ENCODE data around the gene NEFH. TPM values are rescaled to one million over a fixed set of nuclear protein-coding genes. Genes with fewer than 3 reads are reported as not detected.

Gene NEFH
- total RNA-seq, 4 donors from 2014 or later, result 0.32 to 0.55 (median 0.37) TPM; not detected in 1

- Histone ChIP-seq H3K4me1 (peaks cover 0 to 22% (median 17%) of the 10 kb centered on the region in 4 donors), H3K27me3 (peaks cover 55% of the 10 kb centered on the region), H3K27ac (no peak overlapping the region), H3K9me3 (no peaks in the 10 kb centered on the region), H3K36me3 (no peaks in the 10 kb centered on the region), H3K4me3 (no peak overlapping the region)
- TF ChIP-seq EP300 (IDR thresholded peaks at IDR 0.05; ENCODE audit: low read depth) (no peak), POLR2AphosphoS5 (IDR thresholded peaks at IDR 0.05) (no peak), POLR2A (IDR thresholded peaks at IDR 0.05) (no peak)
- TF ChIP-seq, protein P1, sequence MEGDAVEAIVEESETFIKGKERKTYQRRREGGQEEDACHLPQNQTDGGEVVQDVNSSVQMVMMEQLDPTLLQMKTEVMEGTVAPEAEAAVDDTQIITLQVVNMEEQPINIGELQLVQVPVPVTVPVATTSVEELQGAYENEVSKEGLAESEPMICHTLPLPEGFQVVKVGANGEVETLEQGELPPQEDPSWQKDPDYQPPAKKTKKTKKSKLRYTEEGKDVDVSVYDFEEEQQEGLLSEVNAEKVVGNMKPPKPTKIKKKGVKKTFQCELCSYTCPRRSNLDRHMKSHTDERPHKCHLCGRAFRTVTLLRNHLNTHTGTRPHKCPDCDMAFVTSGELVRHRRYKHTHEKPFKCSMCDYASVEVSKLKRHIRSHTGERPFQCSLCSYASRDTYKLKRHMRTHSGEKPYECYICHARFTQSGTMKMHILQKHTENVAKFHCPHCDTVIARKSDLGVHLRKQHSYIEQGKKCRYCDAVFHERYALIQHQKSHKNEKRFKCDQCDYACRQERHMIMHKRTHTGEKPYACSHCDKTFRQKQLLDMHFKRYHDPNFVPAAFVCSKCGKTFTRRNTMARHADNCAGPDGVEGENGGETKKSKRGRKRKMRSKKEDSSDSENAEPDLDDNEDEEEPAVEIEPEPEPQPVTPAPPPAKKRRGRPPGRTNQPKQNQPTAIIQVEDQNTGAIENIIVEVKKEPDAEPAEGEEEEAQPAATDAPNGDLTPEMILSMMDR (IDR thresholded peaks at IDR 0.05), result no peak
- 70% methylated on average over 10 of the region's 11 CpGs; no CpG with 5 or more reads in 1 of the 2 donors for WGBS, 2 donors (ENCODE audit: low coverage in 1 of 2)
- no peak for DNase-seq
- in situ Hi-C loops (cut with MboI; ENCODE audit: low pct_ligation_motif_present in 1 of 4, low pct_unique_long_range_greater_than_20kb in 1 of 4, low sequenced_read_pairs in 3 of 4) (no loop called here), intact Hi-C loops (cut with DNase I; ENCODE audit: low total_unique reads) (no loop called here)
These were observed 2.2 kb downstream of the NEFH start for GRCh38 chr22:29482253-29482652.

- Histone ChIP-seq H3K27me3 (peaks cover 53% of the 10 kb centered on the region), H3K9me3 (no peaks in the 10 kb centered on the region), H3K36me3 (no peaks in the 10 kb centered on the region), H3K4me1 (peaks cover 0 to 22% (median 17%) of the 10 kb centered on the region in 4 donors), H3K4me3 (no peak overlapping the region), H3K27ac (no peak overlapping the region)
- no peak for DNase-seq
- in situ Hi-C loops (cut with MboI; ENCODE audit: low pct_ligation_motif_present in 1 of 4, low pct_unique_long_range_greater_than_20kb in 1 of 4, low sequenced_read_pairs in 3 of 4), result no loop called here
- intact Hi-C loops (cut with DNase I; ENCODE audit: low total_unique reads), result no loop called here
- TF ChIP-seq, protein P1 (IDR thresholded peaks at IDR 0.05), result no peak
- TF ChIP-seq EP300 (IDR thresholded peaks at IDR 0.05; ENCODE audit: low read depth), result no peak
- no peak for TF ChIP-seq POLR2A (IDR thresholded peaks at IDR 0.05)
- no peak for TF ChIP-seq POLR2AphosphoS5 (IDR thresholded peaks at IDR 0.05)
- WGBS, 2 donors (ENCODE audit: low coverage in 1 of 2), result 94% methylated on average over 7 of the region's 7 CpGs; no CpG with 5 or more reads in 1 of the 2 donors
These were observed 2.7 kb downstream of the NEFH start for GRCh38 chr22:29482726-29483125.

- DNase-seq, result no peak
- Histone ChIP-seq H3K27me3 (peaks cover 47% of the 10 kb centered on the region), H3K27ac (no peak overlapping the region), H3K4me1 (peaks cover 0 to 22% (median 15%) of the 10 kb centered on the region in 4 donors), H3K9me3 (no peaks in the 10 kb centered on the region), H3K36me3 (no peaks in the 10 kb centered on the region), H3K4me3 (no peak overlapping the region)
- in situ Hi-C loops (cut with MboI; ENCODE audit: low pct_ligation_motif_present in 1 of 4, low pct_unique_long_range_greater_than_20kb in 1 of 4, low sequenced_read_pairs in 3 of 4) (no loop called here), intact Hi-C loops (cut with DNase I; ENCODE audit: low total_unique reads) (no loop called here)
- TF ChIP-seq, protein P1 (IDR thresholded peaks at IDR 0.05), result no peak
- TF ChIP-seq POLR2A (IDR thresholded peaks at IDR 0.05) (no peak), EP300 (IDR thresholded peaks at IDR 0.05; ENCODE audit: low read depth) (no peak), POLR2AphosphoS5 (IDR thresholded peaks at IDR 0.05) (no peak)
- 88 to 92% methylated on average over 8 to 13 of the region's 13 CpGs for WGBS, 2 donors (ENCODE audit: low coverage in 1 of 2)
These were observed 3.2 kb downstream of the NEFH start for GRCh38 chr22:29483254-29483653.

- no peaks in the 10 kb centered on the region for H3K9me3 ChIP-seq
- intact Hi-C loops (cut with DNase I; ENCODE audit: low total_unique reads), result no loop called here
- H3K27ac ChIP-seq, result no peak overlapping the region
- DNase-seq, result no peak
- peaks cover 0 to 22% (median 14%) of the 10 kb centered on the region in 4 donors for H3K4me1 ChIP-seq
- TF ChIP-seq EP300 (IDR thresholded peaks at IDR 0.05; ENCODE audit: low read depth), result no peak
- TF ChIP-seq, protein P1 (IDR thresholded peaks at IDR 0.05), result no peak
- no peak for TF ChIP-seq POLR2AphosphoS5 (IDR thresholded peaks at IDR 0.05)
- no peak for TF ChIP-seq POLR2A (IDR thresholded peaks at IDR 0.05)
- 91% methylated on average over 3 of the region's 3 CpGs; no CpG with 5 or more reads in 1 of the 2 donors for WGBS, 2 donors (ENCODE audit: low coverage in 1 of 2)
- in situ Hi-C loops (cut with MboI; ENCODE audit: low pct_ligation_motif_present in 1 of 4, low pct_unique_long_range_greater_than_20kb in 1 of 4, low sequenced_read_pairs in 3 of 4), result no loop called here
- H3K27me3 ChIP-seq, result peaks cover 34% of the 10 kb centered on the region
- H3K36me3 ChIP-seq, result no peaks in the 10 kb centered on the region
- H3K4me3 ChIP-seq, result no peak overlapping the region
These were observed 4.6 kb downstream of the NEFH start for GRCh38 chr22:29484642-29485041.

Data from transverse colon (tissue), 4 donors.